Stimulated activated CD4-positive, alpha-beta T cell treated with anti-CD3 and anti-CD28 coated beads, Interleukin-15, amount 100 ng/mL, for 24 hours (primary cell): Measurements from ENCODE around the gene ANKRD36C.
"Not testable (repeated sequence)": the region's sequence is repeated elsewhere in the genome, so short reads cannot be mapped to it uniquely, and the experiment has no call there.

ENCODE experiments used
- DNase-seq: peaks from one replicate; pipeline ENCODE4 v3.0.0-alpha.2; 2020

The ANKRD36C gene

DNA sequence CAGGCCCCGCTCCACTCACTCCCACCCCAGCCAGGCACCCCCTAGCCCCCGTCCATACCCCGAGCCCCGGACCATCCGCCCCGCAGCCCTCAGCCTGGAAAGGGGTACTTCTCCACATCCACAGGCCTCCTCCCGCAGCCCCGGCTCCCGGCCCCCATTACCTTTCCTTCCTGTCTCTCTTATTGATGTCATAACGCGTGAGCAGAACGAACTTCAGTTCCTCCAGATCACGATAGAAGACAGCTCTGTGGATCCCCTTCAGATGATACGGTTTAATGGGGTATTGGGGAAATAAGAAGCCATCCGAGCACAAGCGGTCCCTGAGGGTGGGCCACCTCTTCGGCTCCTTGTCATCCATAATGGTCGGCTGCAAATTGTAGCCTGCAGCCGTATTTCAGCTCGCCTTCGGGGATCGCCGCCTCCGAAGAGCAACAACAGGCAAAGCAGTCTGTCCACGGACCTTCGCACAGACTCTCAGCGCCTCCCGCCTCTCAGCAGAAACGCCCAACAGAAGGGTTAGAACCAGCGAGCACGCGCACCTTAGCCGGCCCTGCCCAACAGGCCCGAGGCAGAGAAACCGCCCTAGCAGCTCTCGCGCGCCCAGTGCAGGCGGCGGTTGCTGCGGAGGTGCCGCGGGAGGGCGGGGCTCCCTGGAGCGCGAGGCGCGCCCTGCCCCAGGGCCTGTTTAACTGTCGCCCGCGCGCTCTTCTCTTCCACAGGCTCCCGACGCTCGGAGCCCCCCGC, at the start of gene ANKRD36C:
TSS of gene ANKRD36C (minus strand) at position 474 of the 744 bp plus-strand sequence. CDS start at position 358, 116 bp downstream.
- DNase-seq = peak; percentile 39

DNA sequence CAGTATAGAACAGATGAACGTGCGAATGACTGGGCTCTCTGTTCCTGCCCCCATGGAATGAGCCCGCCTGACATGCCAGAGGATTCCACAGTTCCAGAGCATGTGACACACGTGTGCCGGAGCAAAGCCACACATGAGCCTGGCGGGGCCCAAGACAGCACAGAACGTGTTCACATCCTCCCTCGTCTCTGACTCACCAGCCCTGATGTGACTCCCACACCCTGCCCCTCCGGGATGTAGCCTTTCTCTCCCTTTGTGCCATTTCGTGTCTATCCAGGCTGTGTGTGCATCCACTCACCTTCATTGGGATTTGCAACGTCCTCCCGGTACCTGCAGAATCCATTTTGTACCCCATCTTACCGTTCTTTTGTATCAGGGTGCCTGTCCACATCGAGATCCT, 43.9 kb upstream of the ANKRD36C start:
- DNase-seq = not testable (repeated sequence)

DNA sequence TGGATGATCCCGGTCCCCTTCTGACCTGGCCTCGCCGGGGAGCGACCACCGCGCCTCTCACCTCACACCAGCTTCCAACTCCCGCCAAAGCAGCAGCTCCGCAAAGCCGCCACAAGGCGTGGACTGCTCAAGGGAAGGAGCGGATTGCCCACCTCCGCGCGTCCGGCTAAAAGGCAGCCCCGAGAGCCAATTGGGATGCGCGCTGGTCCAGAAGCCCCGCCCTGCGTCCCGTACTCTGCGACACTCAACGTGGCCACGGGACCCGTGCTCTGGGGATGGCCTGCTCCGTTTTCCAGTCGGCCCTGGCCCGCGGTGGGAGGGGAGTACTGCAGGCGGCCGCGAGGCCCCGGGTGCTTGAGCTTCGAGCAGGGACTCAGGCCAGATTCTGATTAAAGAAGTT, 43.2 kb upstream of the ANKRD36C start, which contains the start of gene GPAT2:
TSS of gene GPAT2 (minus strand) at position 125 of the 400 bp plus-strand sequence. CDS start 2,557 bp downstream, outside the sequence.
- not testable (repeated sequence) for DNase-seq

DNA sequence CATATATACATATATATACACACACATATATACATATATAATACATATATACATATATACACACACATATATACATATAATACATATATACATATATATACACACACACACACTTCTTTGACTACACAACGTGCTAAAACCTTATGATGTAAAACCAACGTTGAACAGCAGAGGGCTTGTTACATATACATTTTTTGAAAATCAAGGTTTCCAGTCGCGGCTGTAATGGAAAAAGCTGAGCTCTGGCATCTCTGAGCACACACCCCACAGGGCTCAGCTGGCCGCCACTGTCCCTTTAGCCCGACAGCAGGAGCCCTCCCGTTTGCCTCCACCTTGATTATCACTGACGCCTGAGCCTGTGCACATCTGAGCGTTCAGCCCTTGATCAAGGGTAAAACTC, 42.4 kb upstream of the ANKRD36C start:
- not testable (repeated sequence) for DNase-seq

DNA sequence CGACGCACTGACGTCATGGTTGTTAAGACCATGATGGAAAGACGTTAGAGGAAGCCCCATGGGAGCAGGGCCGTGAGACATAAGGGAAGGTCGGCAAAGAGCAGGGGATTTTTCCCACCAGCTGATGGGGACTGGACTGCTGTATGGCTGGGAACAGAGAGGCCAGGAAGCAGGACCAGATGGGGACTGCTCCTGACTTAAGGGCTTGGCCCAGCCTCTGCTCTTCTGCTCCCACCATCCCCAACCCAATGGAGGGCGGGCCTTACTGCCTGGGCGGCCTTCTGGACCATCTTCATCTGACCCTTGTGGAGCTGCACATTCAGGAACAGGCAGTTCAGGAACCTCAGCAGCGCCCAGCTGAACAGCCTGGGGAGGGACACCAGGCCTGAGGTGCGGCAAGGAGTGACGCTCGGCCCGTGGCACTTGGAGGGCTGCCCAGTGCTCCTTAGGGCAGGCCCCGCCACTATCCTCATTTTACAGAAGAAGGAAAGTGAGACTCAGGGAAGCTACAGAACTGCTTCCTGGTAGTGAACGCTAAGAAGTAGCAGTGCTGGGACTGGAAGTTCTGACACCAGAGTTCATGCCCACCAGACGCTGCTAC, 36.2 kb upstream of the ANKRD36C start:
- not testable (repeated sequence) for DNase-seq

DNA sequence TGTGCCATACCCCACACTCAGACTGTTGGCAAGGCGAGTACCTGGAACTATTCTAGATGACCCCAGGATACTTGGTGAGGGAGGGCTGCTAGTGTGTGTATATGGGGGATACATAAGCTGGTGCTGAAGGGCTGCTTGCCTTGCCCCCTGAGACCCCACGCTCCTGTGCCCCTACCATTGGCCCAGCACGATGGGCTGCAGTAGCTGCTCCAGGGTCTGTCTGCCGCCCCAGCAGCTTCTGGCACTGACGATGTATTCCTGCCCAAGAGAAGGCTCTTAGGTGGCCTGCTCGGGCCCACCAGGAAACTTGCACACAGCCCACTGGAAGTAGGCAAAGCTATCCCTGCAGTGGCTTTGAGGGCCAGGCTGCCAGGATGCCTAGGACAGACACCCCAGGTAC, 34.1 kb upstream of the ANKRD36C start:
- not testable (repeated sequence) for DNase-seq

DNA sequence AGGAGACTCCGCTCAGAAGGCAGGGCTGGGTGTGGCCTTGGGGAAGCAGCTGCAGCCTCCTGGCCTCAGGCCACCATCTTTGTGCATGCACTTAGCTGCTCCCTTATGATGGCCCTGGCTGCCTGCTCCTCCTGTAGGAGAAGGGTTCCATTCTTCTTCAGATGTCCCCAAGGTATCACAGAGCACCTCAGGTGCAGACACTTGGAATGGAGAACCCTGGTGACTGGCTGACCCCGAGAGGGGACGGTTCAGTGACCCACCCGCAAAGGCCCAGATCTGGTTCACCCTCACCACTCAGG, 33.5 kb upstream of the ANKRD36C start:
- no peak for DNase-seq

DNA sequence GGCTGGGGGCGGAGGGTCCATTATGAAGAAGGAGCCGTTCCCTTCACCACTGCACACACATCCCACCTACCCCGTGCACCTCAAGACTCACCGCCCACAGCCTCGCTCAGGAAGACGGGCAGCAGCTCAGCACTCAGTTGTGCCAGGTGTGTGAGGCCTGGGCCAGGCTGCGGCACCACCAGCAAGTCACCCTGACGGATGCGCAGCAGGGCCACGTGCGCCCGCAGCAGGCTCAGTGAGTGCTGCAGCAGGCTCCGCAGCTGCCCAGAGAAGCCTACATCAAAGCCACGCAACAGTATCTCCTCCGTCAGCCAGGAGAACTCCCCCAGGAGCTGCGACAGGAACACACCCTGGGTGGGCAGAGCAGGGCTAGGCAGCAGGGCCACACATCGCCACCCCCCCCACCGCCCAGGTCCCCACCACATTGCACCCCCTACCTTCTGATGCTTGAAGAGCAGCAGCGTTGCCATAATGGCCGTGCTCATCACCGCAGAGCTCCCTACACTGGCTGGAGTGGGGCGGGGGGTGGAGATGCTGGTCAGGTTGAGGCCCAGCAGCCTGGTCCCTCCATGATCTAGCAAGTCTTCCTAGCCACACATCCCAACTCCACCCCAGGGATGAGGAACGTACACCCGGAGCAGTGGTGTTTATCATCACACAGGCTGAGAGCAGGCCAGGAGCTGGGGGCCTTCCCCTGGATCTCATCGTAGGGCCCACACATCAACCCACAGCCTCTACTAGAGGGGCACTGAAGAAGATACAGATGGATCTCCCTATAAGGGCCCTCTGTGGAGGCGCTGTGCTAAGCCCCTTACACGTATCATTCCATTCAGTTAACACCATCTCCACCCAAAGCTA, 32.9 kb upstream of the ANKRD36C start:
- DNase-seq = no peak

DNA sequence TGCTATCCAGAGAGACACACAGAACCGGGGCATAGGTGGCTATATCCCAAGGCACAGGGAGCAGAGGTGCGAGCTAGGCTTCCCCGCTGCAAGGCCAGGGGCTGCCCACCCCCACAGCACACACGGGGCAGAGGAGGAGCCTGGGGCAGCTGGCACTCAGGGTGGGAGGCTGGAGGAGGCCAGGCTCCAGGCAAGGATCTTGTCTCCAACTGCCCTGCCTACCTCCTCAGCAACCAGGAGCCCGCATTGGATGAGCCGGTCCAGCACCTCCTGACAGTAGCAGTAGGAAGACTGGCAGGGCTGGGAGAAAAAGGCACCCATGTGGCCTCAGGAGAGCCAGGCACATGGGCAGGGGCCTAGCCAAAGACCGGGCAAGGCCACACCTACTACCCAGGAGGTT, 32.1 kb upstream of the ANKRD36C start:
- not testable (repeated sequence) for DNase-seq

DNA sequence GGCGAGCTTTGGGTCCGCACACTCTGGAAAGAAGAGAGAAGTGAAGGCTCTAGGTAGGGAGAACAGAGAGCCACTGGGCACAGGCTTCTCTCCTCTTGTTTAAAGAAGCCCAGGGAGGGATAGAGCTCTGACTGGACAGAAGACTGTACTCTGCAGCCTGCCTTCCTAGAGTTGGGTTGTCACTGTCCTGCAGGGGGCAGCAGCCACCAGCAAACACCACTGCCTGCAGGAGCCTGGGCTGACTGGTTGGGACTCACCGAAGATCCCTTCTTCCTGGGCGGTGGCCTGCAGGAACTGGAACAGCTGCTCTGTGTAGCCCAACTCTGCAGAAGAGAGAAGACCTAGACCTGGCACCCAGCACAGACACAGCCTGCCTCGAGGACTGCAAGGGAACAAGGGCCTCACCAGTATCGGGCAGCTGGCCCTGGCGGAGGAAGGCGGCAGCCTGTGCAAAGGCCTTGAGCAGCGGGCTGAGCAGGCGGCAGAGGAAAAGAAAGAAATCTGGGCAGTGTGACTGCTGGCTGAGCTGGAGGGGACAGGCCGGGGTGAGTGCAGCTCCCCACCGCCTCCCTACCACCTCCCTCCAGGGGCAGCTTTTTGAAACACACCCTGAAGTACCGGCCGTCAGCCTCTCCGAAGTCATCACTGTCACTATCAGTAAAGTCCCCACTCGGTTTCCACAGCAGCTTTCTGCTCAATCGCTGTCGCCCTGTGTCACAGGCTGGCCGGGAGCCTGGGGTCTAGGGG, 31.2 kb upstream of the ANKRD36C start:
- peak; percentile 78 for DNase-seq

DNA sequence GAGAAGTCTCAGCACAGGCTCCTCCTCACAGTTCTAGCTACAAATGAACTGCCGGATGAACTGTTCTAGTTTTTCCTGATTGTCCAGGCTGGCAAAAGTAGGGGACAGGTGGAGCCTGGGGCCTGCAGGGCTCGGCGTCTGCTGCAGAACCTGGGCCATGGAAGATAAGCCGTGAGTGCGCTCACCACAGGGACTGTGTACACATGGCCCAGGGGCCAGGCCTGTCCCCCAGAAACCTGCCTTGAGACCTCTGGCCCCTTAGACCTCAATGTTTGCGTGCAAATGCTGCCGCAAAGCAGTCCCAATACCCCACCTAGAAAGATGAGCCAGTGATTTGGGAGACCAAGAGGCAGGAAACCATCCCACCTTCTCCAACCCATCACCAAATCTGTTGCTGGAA, 30.5 kb upstream of the ANKRD36C start:
- not testable (repeated sequence) for DNase-seq

DNA sequence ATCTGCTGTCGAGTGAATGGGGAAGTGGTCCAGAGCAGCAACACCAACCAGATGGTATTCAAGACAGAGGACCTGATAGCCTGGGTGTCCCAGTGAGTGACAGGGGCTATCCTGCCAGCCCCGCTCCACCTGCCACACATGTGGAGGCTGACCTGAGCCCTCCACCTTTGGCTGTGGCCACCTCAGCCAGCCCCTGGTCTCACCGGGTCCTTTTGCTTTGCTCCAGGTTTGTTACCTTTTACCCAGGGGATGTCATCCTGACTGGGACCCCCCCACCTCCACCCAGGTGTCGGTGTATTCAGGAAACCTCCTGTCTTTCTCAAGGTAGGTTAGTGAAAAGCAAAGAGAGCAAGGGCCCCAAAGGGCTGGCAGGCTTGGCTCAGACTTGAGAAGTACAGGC, 29.5 kb upstream of the ANKRD36C start:
- not testable (repeated sequence) for DNase-seq

DNA sequence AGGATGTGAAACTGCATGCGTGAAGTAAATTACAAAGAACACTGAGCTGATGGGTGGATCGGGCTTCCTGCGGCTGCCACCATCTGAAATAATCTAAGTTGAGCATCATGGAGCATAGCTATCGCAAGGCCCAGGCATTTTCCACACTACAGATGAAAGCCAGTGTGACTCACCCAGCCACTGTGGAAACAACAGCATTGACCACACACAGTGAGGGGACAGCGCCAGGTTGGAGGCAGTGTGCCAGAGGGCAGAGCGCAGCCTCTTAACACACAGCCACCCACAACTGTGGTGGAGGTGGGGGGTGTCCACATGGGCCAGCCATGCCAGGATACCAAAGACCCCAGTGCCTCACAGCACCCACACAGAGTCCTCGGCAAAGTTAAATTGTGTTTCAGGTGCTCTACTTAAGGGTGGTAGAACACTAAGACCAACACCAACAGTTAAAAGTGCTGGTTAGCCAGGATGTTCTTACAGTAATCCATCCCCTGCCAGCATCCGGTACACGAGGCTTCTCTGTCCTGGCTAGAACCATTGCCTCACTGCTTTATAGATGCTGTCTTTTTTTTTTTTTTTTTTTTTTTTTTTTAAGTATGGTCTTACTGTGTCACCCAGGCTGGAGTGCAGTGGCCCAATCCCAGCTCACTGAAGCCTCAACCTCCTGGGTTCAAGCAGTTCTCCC, 28.4 kb upstream of the ANKRD36C start:
- not testable (repeated sequence) for DNase-seq

DNA sequence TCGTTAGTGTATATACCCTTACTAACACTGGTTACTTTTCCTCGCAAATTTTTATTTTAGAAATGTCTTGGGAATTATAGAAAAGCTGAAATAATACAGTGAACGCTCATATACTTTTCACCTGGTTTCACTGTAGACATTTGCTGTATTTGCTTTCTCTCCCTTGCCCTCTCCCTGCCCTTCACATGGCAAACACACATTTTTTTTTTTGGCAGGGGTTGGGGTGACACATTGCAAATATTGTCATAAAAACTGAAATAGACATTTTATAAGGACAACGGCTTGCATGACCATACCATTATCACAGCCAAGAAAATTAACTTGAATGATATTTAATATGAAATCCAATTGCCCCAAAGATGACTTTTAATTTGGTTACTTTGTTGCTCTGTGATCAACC, 24.7 kb upstream of the ANKRD36C start:
- DNase-seq = not testable (repeated sequence)

DNA sequence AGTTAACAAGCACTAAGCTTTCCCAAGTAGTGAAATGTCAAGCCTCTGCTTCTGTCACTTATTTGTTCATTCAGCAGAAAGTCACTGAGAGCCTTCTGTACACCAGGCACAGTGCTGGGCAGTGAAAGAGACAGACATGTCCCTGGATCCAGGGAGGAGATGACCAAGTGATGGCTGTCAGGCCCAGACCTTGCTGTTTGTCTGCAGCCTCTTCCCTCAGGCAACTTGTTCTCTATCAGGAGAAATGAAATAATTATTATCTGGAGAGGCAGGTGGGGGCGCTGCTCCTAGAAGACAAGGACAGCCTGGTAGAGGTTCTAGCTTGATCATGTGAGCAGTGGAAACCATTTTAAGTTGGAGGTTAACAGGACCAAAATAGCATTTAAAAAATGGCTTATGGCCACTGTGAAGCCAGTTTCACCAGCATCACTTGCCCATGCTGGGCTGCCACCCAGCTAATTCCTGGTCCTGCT, 21.2 kb upstream of the ANKRD36C start:
- DNase-seq = not testable (repeated sequence)

DNA sequence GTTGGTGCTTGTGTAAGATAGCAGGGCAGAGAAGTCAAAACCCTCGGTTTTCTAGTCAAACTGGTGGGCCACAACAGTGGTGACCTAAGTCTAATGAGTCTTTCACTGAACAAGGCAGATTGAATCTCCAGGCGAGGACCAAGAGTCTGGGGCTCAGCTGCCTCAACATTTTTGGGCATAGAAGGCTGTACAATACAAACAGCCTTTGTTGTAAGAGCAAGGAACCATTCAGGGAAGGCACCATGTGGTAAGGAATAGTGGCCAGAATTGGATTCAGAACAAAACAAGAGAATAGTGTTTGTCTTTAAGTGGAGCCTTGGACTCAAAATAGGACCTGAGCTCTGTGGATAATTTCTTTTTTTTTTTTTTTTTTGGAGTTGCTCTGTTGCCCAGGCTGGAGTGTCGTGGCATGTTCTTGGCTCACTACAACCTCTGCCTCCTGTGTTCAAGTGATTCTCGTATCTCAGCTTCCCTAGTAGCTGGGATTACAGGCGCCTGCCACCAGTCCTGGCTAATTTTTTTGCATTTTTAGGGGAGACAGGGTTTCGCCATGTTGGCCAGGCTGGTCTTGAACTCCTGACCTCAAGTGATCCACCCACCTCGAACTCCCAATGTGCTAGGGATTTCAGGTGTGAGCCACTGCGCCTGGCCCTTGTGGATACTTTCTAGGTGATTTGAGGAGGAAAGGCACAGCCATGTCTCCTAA, 20.6 kb upstream of the ANKRD36C start:
- not testable (repeated sequence) for DNase-seq

DNA sequence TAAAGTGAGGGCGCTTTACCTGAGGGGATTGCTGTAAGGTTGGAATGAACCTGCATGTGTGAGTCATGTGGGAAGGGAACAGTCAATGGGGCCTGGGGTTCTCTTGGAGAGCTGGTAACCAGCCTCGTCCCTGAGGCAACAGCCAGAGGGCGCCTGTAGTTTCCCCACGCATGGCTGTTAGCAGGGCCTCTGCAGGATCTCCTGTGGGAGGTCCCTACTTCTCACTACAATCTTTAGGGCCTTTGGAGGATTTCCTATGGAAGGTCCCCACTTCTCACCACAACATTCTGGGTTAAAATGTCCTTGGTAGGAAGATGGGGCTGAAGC, 19.5 kb upstream of the ANKRD36C start:
- DNase-seq = peak; percentile 43

DNA sequence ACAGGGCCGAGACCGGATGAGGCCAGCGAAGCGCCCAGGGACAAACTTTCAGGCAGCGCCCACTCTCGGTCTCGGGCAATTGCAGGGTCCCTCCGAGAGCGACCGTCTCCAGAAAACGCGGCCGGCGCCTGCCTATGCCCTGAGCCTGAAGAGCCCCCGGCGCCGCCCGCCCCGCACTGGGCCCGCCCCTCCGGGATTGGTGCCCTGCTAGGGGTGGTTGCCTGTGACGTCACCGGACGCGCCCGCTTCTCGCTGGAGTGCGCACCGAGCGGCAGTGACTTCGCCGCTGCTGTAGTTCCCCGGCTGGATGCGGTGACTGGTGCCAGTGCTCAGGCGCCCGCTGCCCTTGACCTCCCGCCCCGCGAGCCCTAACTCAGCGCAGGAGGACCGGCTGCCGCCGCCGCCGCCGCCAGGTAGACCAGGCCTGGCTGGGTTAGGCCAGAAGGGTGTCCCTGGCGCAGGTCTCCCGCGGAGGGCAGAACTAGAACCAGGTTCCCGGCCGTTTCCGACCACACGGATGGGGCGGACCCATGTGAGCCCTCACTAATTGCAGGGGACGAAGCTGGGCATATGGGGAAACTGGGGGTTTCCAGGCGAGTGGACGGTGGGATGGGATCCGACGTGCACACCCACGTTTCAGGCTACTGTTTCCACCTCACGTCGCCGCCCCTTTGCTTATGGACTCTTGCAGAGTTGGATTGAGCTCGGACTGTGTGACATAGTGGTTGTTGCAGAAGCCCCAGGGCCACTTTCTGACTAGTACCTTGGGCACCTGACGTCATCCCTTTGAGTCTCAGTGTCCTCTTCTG, 18.9 kb upstream of the ANKRD36C start:
- DNase-seq = peak; percentile 99

DNA sequence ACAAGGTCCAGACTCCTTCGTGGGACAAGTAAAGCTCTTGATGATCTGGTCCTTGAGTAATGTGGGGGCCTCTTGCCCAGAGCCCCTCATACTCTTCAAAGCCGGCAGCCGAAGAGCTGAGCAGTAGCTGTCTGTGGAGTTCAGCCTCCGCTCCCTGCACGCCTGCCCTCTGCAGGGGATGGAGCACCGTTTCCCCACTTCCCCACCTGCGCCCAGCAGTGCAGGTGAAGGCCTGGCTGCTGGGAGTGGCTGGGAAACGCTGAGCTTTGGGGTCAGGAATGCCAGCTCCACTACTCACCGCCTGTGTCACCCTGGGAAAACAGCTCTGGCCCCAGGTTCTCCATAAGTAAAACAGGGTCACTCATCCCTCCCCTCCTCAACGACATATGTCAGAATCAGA, 18.2 kb upstream of the ANKRD36C start:
- DNase-seq = not testable (repeated sequence)

DNA sequence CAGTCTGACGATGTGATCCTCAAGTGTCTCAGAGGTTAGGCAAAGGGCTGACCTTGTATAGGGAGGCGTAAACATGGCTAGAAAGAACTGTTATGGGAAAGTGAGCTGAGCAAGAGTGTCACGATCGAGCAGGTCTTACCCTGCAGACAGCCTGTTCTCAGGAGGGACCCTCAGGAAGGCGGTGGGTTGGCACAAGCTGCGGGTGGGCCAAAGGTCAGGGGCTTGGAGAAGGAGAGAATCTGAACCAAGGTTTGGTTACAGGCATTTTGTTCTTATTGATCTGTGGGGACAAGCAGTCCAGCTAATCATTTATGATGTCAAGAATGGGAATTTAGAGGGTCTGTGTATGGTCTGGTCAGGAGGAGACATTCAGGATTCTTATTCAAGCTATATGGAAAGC, 16.4 kb upstream of the ANKRD36C start:
- not testable (repeated sequence) for DNase-seq

DNA sequence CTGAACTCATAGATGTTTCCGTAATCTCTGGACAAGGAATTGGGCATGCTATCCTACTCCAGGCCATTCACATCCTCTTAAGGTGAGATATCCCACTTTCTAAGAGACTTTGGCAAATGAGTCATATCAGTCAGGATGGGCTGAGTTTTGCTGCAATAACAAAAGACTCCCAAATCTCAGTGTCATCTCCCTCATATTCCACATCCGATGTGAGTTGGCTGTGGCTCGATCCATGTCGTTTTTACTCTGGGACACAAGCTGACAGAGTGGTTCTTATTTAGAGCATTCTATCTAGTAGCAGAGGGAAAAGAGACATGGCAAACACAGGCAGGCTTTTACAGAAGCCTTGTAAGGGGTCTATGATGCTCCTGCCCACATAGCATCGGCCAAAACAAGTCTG, 14.6 kb upstream of the ANKRD36C start:
- not testable (repeated sequence) for DNase-seq
